Endodermal cell (in vitro differentiated cells): ENCODE data around the gene ZDHHC6. TPM values are rescaled to one million over a fixed set of nuclear protein-coding genes. Genes with fewer than 3 reads are reported as not detected.

Experiments
- DNase-seq: peaks from one replicate; pipeline ENCODE4 v3.0.0-alpha.2; 2017
- H3K27ac ChIP-seq: 2 replicates; pipeline ENCODE4 v1.5.1; 2013; ENCODE audit warnings: mild to moderate bottlenecking, low read depth, low read length, moderate library complexity
- H3K27me3 ChIP-seq: 2 replicates; pipeline ENCODE4 v1.6.1; 2013; ENCODE audit warnings: mild to moderate bottlenecking, low read length, moderate library complexity; ENCODE audit not compliant: insufficient read depth, control insufficient read depth, poor library complexity, severe bottlenecking
- H3K36me3 ChIP-seq: 2 replicates; pipeline ENCODE4 v1.7.0; 2013; ENCODE audit warnings: mild to moderate bottlenecking, low read length, moderate library complexity; ENCODE audit not compliant: control insufficient read depth, insufficient read depth
- H3K4me1 ChIP-seq: one replicate; pipeline ENCODE4 v1.7.0; 2013; ENCODE audit warnings: low read length; ENCODE audit not compliant: control insufficient read depth, insufficient read depth
- H3K4me3 ChIP-seq: 2 replicates; pipeline ENCODE4 v1.5.1; 2013; ENCODE audit warnings: mild to moderate bottlenecking, low read length, moderate library complexity
- H3K9ac ChIP-seq: 2 replicates; pipeline ENCODE4 v1.6.1; 2013; ENCODE audit warnings: mild to moderate bottlenecking, low read length, moderate library complexity; ENCODE audit not compliant: poor library complexity, severe bottlenecking; ENCODE audit errors: extremely low read depth
- H3K9me3 ChIP-seq: 2 replicates; pipeline ENCODE4 v1.6.1; 2013; ENCODE audit warnings: mild to moderate bottlenecking, low read length, moderate library complexity; ENCODE audit not compliant: control insufficient read depth
- H3K27ac Mint-ChIP-seq: 2 replicates; pipeline ENCODE4 v1.8.0; 2020; ENCODE audit warnings: mixed read lengths
- H3K27me3 Mint-ChIP-seq: 2 replicates; pipeline ENCODE4 v1.8.0; 2021; ENCODE audit warnings: mild to moderate bottlenecking, mixed read lengths; ENCODE audit not compliant: insufficient read depth
- H3K36me3 Mint-ChIP-seq: 2 replicates; pipeline ENCODE4 v1.8.0; 2020; ENCODE audit warnings: low read depth, mixed read lengths
- H3K4me1 Mint-ChIP-seq: 2 replicates; pipeline ENCODE4 v1.8.0; 2020; ENCODE audit warnings: mixed read lengths
- H3K4me3 Mint-ChIP-seq: 2 replicates; pipeline ENCODE4 v1.8.0; 2020; ENCODE audit warnings: mild to moderate bottlenecking, moderate library complexity, mixed read lengths
- H3K9me3 Mint-ChIP-seq: 2 replicates; pipeline ENCODE4 v1.8.0; 2020; ENCODE audit warnings: mild to moderate bottlenecking, mixed read lengths
- CTCF ChIP-seq: fragments of 200-600 bp; sonication (generic); conservative IDR thresholded peaks from 2 replicates; pipeline ENCODE4 v1.5.0; 2021; ENCODE audit warnings: antibody characterized with exemption, mild to moderate bottlenecking
- WGBS, 2 experiments: methylation state at CpG; one replicate each; pipeline versions ENCODE4 v1.1.5 to v1.1.7; 2013; ENCODE audit warnings: missing lambda C conversion rate in 2 of 2, mixed read lengths in 1 of 2; ENCODE audit not compliant: insufficient coverage in 1 of 2, insufficient read length in 1 of 2; 5-methylcytosine and 5-hydroxymethylcytosine counted together
- total RNA-seq, 2 donors: library from RNA; stranded (reverse); fragmentation: NEBNext Ultra II Directional in 1 of 2; extraction: Animal tissue kit (Norgen Biotek cat#: 25700) in 1 of 2; gene quantifications; 2 replicates in 1 of 2; 3 replicates in 1 of 2; pipeline ENCODE4 v1.2.1, GENCODE V29; 2021

The ZDHHC6 gene
- total RNA-seq, 2 donors from 2014 or later: 30.4 to 35.7 TPM

GRCh38 chr10:112484399-112484798 lies 37.7 kb upstream of the ZDHHC6 start:
- 91 to 92% methylated on average over 1 to 2 of the region's 2 CpGs for WGBS, 2 experiments
- Histone ChIP-seq H3K4me3 (no peak overlapping the region), H3K9ac (no peak overlapping the region), H3K4me1 (no peaks in the 10 kb centered on the region), H3K9me3 (no peaks in the 10 kb centered on the region), H3K27me3 (no peaks in the 10 kb centered on the region), H3K27ac (no peak overlapping the region), H3K36me3 (no peaks in the 10 kb centered on the region)
- Mint-ChIP-seq H3K27me3 (no peaks in the 10 kb centered on the region), H3K4me3 (no peak overlapping the region), H3K27ac (no peak overlapping the region), H3K4me1 (no peaks in the 10 kb centered on the region), H3K9me3 (no peaks in the 10 kb centered on the region), H3K36me3 (peaks cover 3% of the 10 kb centered on the region)
- TF ChIP-seq CTCF: no peak
- no peak for DNase-seq

- H3K9me3 Mint-ChIP-seq: no peaks in the 10 kb centered on the region
- H3K27ac Mint-ChIP-seq: no peak overlapping the region
- 97 to 100% methylated on average over 2 to 3 of the region's 3 CpGs for WGBS, 2 experiments
- Histone ChIP-seq H3K9ac (no peak overlapping the region), H3K4me1 (no peaks in the 10 kb centered on the region), H3K4me3 (no peak overlapping the region), H3K9me3 (no peaks in the 10 kb centered on the region), H3K27me3 (no peaks in the 10 kb centered on the region), H3K27ac (no peak overlapping the region), H3K36me3 (no peaks in the 10 kb centered on the region)
- H3K4me1 Mint-ChIP-seq: no peaks in the 10 kb centered on the region
- H3K4me3 Mint-ChIP-seq: no peak overlapping the region
- no peaks in the 10 kb centered on the region for H3K27me3 Mint-ChIP-seq
- H3K36me3 Mint-ChIP-seq: peaks cover 3% of the 10 kb centered on the region
- DNase-seq: no peak
- TF ChIP-seq CTCF: no peak
Observed at GRCh38 chr10:112481602-112482001, 34.9 kb upstream of the ZDHHC6 start.

- Histone ChIP-seq H3K4me3 (no peak overlapping the region), H3K27ac (no peak overlapping the region), H3K9me3 (no peaks in the 10 kb centered on the region), H3K4me1 (no peaks in the 10 kb centered on the region), H3K9ac (no peak overlapping the region), H3K27me3 (no peaks in the 10 kb centered on the region), H3K36me3 (peaks cover 6% of the 10 kb centered on the region)
- TF ChIP-seq CTCF: peak; percentile 58
- no peaks in the 10 kb centered on the region for H3K9me3 Mint-ChIP-seq
- 89 to 91% methylated on average over 3 of the region's 3 CpGs for WGBS, 2 experiments
- H3K4me3 Mint-ChIP-seq: no peak overlapping the region
- H3K4me1 Mint-ChIP-seq: peaks cover 4% of the 10 kb centered on the region
- no peak for DNase-seq
- H3K36me3 Mint-ChIP-seq: peaks cover 8% of the 10 kb centered on the region
- no peaks in the 10 kb centered on the region for H3K27me3 Mint-ChIP-seq
- H3K27ac Mint-ChIP-seq: no peak overlapping the region
Observed at GRCh38 chr10:112475575-112476218, 29.0 kb upstream of the ZDHHC6 start.
